Measurements from ENCODE around the gene ACP7.

DNA sequence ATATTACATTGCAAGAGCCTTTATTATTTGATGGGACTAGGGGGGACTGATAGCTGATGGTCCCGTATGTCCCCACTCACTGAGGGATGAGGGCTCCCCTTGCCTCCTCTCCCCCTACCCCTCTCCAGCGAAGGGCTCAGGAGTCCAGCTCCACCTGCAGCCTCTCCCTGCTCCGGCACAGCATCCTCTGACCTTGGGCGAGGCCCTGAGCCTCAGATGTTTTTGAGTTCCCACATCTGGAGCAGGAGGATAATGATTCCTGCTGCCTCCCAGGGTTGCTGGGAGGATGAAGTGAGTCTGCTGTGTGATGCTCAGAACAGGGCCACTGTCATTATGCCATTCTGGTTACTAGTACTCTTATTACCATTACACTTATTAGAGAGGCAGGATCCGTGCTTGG lies 56.4 kb downstream of the ACP7 start:
- TF ChIP-seq POLR2A (conservative IDR thresholded peaks at IDR 0.05) (no peak), NFIX (CRISPR knock-in tag; IDR thresholded peaks at IDR 0.05; ENCODE audit: low read depth) (no peak), ZNF589 (CRISPR knock-in tag; IDR thresholded peaks at IDR 0.05; ENCODE audit: low read depth) (no peak), TGIF2 (CRISPR knock-in tag; IDR thresholded peaks at IDR 0.05) (no peak), CBX2 (IDR thresholded peaks at IDR 0.05; ENCODE audit: insufficient read depth, low read length, poor library complexity, severe bottlenecking) (no peak), FOSL1 (tag; conservative IDR thresholded peaks at IDR 0.05) (no peak), RB1 (IDR thresholded peaks at IDR 0.05; ENCODE audit: low read depth) (no peak), FOXK2 (conservative IDR thresholded peaks at IDR 0.05 in 1 of 2, IDR thresholded peaks at IDR 0.05 in 1 of 2; ENCODE audit: low read depth in 2 of 2) (no peak), JUN (IDR thresholded peaks at IDR 0.05; ENCODE audit: borderline replicate concordance, low read depth, low read length) (no peak), JUN (CRISPR knock-in tag; IDR thresholded peaks at IDR 0.05; ENCODE audit: borderline replicate concordance) (no peak), EZH2 (IDR thresholded peaks at IDR 0.05; ENCODE audit: borderline replicate concordance, low read depth, low read length) (no peak), SAFB2 (IDR thresholded peaks at IDR 0.05; ENCODE audit: borderline replicate concordance, low read depth, low read length, severe bottlenecking) (no peak)
- TF ChIP-seq, protein P1, sequence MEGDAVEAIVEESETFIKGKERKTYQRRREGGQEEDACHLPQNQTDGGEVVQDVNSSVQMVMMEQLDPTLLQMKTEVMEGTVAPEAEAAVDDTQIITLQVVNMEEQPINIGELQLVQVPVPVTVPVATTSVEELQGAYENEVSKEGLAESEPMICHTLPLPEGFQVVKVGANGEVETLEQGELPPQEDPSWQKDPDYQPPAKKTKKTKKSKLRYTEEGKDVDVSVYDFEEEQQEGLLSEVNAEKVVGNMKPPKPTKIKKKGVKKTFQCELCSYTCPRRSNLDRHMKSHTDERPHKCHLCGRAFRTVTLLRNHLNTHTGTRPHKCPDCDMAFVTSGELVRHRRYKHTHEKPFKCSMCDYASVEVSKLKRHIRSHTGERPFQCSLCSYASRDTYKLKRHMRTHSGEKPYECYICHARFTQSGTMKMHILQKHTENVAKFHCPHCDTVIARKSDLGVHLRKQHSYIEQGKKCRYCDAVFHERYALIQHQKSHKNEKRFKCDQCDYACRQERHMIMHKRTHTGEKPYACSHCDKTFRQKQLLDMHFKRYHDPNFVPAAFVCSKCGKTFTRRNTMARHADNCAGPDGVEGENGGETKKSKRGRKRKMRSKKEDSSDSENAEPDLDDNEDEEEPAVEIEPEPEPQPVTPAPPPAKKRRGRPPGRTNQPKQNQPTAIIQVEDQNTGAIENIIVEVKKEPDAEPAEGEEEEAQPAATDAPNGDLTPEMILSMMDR (IDR thresholded peaks at IDR 0.05 in 2 of 3, conservative IDR thresholded peaks at IDR 0.05 in 1 of 3; ENCODE audit: insufficient read depth in 2 of 3, low read depth in 1 of 3, low read length in 3 of 3): no peak
- TF ChIP-seq, protein P2, sequence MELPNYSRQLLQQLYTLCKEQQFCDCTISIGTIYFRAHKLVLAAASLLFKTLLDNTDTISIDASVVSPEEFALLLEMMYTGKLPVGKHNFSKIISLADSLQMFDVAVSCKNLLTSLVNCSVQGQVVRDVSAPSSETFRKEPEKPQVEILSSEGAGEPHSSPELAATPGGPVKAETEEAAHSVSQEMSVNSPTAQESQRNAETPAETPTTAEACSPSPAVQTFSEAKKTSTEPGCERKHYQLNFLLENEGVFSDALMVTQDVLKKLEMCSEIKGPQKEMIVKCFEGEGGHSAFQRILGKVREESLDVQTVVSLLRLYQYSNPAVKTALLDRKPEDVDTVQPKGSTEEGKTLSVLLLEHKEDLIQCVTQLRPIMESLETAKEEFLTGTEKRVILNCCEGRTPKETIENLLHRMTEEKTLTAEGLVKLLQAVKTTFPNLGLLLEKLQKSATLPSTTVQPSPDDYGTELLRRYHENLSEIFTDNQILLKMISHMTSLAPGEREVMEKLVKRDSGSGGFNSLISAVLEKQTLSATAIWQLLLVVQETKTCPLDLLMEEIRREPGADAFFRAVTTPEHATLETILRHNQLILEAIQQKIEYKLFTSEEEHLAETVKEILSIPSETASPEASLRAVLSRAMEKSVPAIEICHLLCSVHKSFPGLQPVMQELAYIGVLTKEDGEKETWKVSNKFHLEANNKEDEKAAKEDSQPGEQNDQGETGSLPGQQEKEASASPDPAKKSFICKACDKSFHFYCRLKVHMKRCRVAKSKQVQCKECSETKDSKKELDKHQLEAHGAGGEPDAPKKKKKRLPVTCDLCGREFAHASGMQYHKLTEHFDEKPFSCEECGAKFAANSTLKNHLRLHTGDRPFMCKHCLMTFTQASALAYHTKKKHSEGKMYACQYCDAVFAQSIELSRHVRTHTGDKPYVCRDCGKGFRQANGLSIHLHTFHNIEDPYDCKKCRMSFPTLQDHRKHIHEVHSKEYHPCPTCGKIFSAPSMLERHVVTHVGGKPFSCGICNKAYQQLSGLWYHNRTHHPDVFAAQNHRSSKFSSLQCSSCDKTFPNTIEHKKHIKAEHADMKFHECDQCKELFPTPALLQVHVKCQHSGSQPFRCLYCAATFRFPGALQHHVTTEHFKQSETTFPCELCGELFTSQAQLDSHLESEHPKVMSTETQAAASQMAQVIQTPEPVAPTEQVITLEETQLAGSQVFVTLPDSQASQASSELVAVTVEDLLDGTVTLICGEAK (IDR thresholded peaks at IDR 0.05): no peak
- TF ChIP-seq, protein P2 (CRISPR knock-in tag; IDR thresholded peaks at IDR 0.05): no peak

Data from K562 (cell line).